ENCODE data around the gene AK3.
"Not testable (repeated sequence)": the region's sequence is repeated elsewhere in the genome, so short reads cannot be mapped to it uniquely, and the experiment has no call there.

AK3 gene

DNA sequence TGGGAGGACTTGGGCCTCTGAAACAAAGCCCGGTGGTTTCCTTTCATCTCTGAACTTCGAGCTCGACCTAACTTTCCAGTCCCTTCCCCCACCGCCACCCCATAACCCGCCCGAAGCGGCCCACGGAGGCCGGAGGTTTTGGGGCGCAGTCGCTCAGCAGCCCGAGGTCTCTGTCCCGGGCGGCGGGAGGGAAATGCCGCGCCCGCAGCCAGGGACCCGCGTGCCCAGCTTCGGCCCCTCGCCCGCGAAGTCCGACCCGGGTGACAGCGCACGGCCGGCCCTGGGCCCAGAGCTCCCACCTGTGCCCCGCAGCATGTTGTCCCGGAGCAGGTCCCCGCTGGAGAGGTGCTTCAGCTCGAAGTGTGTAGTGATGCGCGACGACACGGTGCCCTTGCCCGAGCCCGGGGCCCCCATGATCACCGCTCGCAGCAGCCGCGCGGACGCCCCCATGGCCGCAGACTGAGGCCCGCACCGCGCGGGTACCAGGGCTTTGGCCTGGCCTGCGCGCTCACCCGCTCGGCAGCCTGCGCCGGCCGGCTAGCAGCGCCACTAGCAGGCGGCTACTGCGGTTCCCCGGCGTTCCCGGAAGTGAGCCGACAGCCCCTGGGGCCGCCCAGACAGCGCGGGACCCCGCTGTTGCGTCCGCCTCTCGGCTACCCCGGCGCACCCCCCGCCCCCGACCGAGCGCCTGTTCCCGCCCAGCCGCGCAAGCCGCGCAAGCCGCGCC, at the start of gene AK3:
Gene AK3 (minus strand): TSS at position 565 of the 727 bp plus-strand sequence. CDS start 115 bp downstream, at position 450.
- peak in 56 of 58 donors; percentile 9 to 88 (median 75) for DNase-seq

DNA sequence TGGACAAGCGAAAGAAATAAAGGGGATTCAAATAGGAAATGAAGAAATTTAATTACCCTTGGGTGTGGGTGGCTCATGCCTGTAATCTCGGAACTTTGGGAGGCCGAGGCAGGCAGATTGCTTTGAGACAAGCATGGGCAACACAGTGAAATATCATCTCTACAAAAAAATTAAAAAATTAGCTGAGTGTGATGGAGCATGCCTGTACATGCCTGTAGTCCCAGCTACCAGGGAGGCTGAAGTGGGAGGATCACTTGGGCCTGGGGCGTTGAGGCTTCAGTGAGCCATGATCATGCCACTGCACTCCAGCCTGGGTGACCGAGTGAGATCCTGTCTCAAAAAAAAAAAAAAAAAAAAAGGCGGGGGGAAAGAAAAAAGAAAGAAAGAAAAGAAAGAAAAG, 47.7 kb upstream of the AK3 start:
- no peak for DNase-seq

DNA sequence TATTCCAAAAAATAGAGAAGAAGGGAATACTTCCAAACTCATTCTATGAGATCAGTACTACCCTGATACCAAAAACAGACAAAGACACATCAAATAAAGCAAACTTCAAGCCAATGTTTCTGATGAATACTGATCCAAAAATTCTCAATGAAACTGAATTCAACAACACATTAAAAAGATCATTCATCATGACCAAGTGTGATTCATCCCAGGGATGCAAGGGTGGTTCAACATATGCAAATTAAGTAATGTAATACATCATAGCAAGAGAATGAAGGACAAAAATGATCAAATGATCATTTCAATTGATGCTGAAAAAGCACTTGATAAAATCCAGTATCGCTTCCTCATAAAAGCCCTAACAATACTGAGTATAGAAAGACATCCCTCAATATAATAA, 46.9 kb upstream of the AK3 start:
- no peak for DNase-seq

DNA sequence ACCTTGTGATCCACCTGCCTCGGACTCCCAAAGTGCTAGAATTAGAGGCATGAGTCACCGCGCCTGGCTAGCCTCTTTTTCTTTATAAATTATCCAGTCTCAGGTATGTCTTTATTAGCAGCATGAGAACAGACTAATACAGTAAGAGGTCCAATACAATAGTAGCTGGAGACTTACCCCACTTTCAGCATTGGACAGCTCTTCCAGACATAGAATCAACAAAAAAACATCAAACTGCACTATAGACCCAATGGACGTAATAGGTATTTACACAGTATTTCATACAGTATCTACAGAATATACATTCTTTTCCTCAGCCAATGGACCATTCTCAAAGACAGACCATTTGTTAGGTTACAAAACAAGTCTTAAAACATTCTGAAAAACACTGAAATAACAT, 45.6 kb upstream of the AK3 start:
- DNase-seq: no peak

DNA sequence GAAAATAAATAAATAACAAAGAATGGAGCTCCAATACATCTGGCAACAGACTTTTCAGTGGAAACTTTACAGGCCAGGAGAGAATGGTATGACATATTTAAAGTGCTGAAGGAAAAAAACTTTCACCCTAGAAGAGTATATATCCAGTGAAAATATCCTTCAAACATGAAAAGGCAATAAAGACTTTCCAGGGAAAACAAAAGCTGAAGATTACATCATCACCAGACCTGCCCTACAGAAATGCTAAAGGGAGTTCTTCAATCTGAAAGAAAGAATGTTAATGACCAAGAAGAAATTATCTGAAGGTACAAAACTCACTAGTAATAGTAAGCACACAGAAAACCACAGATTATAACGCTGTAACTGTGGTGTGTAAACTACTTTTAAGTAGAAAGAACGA, 43.4 kb upstream of the AK3 start:
- DNase-seq: no peak

DNA sequence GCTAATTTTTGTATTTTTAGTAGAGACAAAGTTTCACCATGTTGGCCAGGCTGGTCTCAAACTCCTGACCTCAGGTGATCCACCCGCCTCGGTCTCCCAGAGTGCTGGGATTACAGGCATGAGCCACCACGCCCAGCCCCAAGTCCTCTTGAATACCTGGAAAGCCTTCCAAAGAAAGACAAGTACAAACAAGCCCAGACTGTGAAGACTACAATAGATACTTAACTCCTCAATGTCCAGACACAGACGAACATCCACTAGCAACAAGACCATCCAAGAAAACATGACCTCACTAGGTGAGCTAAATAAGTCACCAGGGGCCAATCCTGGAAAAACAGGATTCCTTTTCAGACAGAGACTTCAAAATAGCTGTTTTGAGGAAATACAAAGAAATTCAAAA, 42.2 kb upstream of the AK3 start:
- not testable (repeated sequence) for DNase-seq

DNA sequence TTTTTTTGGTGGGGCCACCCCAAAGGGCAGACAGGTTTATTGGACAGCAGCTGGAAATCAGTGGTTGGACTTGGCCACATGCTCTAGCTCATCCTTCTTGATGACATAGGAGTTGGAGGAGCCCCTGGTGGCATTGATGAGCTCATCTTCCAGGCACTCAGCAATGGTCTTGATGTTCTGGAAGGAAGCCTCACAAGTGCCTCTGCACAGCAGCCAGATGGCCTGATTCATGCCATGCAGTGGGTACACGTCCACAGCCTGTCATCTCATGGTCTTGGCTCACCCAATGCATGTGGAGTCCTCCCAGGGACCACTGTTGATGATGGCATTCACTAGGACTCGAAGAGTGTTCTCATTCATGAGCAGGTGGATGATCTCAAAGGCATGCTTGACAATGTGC, 40.4 kb upstream of the AK3 start:
- no peak for DNase-seq

DNA sequence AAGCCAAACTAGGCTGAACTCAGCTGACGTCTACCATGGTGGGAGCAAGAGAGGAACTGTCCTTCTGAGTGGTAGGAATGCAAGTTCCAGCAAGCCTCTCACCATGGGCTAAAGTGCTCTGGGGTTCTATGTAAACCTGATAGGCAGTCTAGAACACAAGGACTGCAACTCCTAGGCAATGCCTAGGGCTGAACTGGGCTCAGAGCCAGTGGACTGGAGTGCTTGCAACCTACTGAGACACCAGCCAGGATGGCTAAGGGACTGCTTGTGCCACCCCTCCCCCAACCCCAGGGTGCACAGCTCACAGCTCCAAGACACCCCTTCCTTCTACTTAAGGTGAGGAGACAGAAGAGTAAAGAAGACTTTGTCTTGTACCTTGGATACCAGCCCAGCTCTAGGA, 39.6 kb upstream of the AK3 start:
- no peak for DNase-seq

DNA sequence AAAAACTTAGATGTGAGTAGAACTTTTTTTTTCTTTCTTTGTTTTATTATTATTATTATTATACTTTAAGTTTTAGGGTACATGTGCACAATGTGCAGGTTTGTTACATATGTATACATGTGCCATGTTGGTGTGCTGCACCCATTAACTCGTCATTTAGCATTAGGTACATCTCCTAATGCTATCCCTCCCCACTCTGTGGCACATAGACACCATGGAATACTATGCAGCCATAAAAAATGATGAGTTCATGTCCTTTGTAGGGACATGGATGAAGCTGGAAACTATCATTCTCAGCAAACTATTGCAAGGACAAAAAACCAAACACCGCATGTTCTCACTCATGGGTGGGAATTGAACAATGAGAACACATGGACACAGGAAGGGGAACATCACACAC, 34.0 kb upstream of the AK3 start:
- DNase-seq: not testable (repeated sequence)

DNA sequence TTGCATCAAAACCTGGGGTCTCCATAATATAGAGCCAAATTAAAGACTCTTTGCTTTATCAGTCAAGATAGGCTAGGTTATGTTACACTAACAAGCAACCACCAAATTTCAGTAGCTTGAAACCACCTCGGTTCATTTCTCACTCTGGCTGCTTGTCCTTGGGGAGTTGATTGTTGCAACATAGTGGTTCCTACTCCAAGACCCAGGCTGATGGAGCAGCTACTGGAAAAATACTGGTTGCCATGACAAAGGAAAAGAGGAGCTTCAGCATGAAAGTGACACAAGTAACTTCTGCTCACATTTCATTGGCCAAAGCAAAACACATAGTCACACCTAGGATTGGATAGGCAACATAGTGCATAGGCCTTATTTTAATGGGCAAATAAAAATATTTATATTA, 33.2 kb upstream of the AK3 start:
- no peak for DNase-seq

DNA sequence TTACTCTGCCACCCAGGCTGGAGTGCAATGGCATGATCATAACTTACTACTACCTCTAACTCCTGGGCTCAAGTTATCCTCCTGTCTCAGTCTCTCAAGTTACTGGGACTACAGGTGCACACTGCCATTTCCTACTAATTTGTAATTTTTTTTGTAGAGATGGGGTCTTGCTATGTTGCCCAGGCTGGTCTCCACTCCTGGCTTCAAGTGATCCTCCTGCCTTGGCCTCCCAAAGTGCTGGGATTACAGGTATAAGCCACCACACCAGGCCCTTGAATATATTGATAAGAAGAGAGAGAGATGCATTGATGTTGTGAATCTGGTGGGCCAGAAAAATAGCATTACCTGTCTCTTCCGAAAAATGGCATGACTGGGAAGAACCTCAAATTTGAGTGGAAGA, 30.8 kb upstream of the AK3 start:
- DNase-seq: no peak

DNA sequence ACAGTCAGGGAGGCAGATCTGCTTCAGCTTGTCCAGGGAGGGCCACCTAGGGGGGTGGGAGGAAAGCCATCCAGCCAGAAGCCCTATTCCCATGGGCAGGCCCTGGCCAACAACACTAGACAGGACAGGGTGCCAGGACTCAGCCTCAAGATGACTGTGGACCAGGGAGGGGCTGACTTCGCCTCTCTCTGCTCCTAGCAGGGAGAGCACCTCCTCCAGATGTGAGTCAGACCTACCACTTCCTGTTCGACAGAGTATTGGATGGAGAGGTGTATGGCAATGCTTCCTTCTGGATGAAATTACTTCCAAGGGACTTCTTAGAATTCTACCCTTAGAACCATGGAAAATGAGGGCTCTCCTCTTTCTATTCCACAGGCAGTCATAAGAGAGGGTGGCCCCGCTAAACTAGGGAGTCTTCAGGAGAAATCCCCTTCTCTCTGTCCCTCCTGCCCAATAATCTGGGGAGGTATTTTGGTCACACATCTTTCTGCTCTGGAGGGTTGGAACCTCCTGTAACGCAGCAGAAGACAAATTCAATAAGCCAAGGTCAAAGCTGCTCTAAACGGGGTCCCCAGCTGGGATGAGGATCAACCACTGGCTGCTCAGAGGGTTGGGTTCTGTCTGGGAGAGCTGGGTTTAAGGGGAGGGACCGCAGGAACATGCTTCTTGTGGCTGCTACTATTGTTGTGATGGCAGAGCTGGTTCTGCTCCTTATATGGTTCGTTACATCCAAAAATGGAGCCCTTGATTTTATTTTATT, 28.5 kb upstream of the AK3 start:
- DNase-seq: no peak

DNA sequence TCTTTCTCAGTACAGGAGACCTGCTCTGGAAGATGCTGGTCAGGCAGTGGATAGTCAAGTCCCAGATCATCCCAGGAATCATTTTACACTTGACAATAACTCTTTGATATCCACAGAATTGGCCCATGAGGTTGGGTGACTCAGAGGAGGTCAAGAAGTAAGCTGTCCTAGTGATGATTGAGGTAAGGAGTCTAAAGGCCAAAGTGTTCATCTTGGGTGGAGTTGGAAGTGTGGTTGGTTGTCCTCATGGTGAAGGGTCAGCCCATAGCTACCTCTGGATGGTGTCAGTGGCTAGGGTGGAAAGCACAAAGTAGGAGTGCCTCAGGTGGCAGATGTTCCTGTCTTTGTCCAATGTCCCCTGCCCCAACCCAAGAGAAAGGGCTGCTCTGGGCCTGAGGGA, 27.7 kb upstream of the AK3 start:
- DNase-seq: no peak

DNA sequence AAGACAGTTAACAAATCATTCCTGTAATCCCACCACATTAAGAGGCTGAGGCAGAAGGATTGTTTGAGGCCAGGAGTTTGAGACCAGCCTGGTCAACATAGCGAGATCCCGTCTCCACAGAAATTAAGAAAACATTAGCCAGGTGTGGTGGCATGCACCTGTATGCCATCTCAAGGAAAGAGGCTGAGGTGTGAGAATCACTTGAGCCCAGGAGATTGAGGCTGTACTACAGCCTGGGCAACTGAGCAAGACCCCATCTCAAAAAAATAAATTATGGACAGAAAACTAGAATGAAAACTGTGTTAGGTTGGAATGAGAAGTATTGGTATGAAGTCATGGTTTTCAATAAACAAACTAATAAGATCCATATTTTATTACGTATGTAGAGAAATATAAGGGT, 23.0 kb upstream of the AK3 start:
- no peak for DNase-seq

DNA sequence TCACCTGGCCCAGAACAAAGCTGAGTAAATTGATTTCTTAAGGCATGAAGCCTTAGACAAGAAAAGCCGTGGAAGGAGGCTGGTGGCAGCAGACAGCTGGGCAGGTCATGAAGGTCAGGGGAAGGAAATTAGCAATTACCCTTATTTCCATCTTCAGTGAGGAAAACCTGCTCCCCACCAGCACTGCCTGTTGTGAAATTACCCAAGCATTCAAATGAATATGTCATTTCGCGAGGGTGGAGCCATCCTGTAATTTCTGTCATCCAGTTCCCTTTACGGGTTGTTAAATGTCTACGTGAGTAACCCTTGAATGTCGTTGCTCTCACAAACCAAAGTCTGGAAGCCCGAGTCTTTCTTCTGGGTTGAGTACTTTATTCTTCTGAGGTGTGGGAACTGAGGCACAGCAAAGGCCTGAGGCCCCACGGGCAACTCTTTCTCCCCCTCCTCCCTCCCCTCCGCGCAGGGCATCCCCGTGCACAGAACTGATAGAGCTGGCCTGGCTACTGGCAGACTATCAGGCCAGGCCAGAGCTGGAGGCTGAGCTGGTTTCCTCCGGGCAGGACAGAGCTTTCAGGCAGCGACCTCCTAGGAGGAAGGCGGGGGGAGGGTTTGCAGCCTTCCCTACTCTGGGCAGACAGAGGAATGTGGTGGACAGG, 22.0 kb upstream of the AK3 start:
- no peak for DNase-seq

DNA sequence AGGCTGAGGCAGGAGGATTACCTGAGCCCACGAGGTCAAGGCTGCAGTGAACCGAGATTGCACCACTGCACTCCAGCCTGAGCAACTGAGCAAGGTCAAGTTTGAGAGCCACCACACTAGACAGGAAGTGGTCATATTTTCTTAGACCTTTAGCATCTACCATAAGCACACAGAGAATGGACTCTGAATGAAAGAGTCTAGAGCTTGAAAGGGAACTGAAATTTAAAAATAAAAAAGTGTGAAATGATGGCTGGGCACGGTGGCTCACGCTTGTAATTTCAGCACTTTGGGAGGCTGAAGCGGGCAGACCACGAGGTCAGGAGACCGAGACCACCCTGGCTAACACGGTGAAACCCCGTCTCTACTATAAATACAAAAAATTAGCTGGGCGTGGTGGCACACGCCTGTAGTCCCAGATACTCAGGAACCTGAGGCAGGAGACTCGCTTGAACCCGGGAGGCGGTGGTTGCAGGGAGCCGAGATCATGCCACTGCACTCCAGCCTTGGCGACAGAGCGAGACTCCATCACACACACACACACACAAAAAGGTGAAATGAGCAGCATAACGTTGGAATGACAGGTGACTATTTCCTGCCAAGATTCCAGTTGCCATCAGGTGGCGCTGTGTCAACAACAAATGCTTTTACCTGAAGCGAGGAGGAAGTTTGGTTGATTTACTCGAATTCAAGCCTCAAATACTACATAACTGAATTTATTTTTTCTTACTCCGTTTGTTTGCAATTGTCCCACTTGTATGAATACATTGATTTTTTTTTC, 21.3 kb upstream of the AK3 start:
- DNase-seq: peak in 50 of 58 donors; percentile 3 to 80 (median 38)

DNA sequence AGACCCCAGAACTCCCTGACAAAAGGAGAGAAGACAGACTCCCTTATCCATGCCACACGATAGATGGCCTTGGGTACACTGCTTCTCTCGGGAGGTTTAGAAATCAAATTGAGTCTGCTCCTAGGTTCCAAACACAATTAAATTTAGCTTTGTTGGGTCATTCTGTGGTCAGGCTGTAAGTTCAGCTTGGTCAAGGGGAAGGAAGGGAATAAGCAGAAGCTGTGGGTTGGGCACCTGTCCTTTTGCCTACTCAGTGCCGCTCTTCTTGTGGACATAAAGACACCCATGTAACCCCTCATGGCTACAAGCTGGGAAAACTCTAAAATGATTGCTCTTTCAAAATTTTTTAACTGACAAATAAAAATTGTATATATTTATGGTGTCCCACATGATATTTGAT, 19.1 kb upstream of the AK3 start:
- DNase-seq: peak in 4 of 58 donors; percentile 5 to 27 (median 12)

DNA sequence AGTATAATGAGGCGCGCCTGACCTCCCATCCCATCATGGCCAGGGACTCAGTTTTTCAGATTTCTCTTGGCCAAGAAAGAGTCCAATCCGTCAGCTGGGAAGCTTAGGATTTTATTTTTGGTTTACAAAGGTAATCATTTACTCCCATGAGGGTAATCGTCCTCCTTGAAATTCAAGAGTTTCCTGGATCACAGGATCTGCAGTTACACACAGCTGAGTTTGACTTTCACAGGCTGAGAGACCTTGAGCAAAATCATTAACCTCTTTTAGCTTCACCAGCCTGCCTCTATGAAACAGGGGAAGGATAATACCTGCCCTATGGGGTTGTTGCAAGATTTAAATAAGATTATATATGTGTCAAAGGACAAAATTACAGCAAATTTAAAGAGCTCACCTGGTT, 15.4 kb upstream of the AK3 start:
- no peak for DNase-seq

DNA sequence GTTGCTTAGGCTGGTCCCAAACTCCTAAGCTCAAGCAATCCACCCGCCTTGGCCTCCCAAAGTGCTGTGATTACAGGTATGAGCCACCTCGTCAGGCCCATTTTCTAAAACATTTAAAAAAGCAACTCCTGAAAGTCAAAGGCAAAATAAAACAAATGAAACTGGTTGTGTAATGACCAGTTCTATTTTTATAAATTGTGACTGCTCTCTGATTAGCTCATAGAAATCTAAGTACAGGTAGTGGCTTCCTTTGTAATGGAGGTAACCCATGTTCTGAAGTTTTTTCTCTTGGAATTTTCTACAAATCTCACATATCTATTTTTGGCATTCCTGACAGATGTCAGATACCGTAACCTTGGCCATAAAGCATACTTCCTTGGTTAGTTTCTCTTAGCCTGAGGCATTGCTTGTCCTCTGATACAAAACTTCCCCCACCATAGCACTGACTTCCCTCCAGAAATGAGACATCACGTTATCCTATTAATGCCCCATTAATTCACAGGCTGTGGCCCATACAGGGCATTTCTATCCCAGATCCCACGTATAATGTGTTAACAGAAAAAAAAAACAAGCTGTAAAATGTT, 14.1 kb upstream of the AK3 start:
- DNase-seq: no peak

DNA sequence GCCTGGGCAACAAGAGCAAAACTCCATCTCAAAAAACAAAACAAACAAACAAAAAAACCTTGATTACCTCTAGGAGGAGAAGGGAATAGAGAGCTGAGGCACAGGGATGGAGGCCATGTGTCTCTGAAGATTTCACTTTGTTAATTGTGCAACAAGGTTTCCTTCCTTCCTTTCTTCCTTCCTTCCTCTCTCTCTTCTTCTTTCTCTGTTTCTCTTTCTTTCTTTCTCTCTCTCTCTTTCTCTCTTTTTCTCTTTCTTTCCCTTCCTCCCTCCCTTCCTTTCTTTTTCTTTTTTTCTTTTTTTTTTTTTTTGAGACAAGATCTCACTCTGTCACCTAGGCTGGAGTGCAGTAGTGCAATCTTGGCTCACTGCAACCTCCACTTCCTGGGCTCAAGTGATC, 13.5 kb upstream of the AK3 start:
- DNase-seq: not testable (repeated sequence)

DNA sequence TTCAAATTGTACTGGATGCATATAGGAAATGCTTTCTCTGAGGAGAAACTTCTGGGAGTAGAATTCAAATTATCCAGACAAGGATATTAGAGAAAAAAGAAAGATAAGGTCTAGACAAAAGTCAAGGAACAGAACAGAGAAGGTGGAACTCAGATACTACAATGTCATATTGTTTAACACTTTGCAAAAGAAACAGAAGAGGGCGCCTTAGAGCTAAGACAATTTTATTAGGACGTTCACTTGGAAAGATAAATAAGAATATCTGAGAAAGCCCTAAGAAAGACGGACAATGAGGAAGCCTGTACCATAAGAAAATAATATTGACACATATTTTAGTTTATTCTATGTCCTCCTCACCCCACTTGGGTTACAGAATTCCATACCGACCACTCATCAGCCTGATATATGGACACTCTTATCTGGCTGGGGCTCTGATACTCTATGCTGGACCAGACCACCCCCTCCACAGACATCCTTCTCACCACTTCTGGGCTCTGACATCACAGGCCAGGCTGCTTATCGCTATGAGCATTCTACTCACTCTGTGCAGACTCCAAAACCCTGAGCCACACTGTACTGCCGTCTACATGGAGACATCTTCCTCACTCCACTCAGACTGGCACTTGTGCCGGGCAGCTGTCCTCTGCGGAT, 9.1 kb upstream of the AK3 start:
- DNase-seq: peak in 1 of 58 donors; percentile 11
